Testis (tissue), 3 donors: ENCODE data around the gene DUOX1. TPM values are rescaled to one million over a fixed set of nuclear protein-coding genes. Genes with fewer than 3 reads are reported as not detected.
A peak's percentile ranks its signal among the peaks of the same experiment; 100 is the strongest.

Experiments used
- DNase-seq: peaks from one replicate; pipeline ENCODE4 v3.0.0-alpha.2; 2019
- H3K27ac ChIP-seq, 2 donors: fragments of 200-600 bp; sonication (generic); one replicate each; pipeline ENCODE4 v1.5.1; 2019
- H3K27me3 ChIP-seq: fragments of 200-600 bp; sonication (generic); one replicate; pipeline ENCODE4 v1.5.1; 2019
- H3K36me3 ChIP-seq: fragments of 200-600 bp; sonication (generic); one replicate; pipeline ENCODE4 v1.5.1; 2017; ENCODE audit warnings: low read depth; ENCODE audit errors: missing control alignments
- H3K4me1 ChIP-seq: fragments of 200-600 bp; sonication (generic); one replicate; pipeline ENCODE4 v1.5.1; 2019
- H3K4me3 ChIP-seq, 2 donors: fragments of 200-600 bp; sonication (generic); one replicate each; pipeline ENCODE4 v1.5.1; 2017 to 2019
- H3K9me3 ChIP-seq: fragments of 200-600 bp; sonication (generic); one replicate; pipeline ENCODE4 v1.5.1; 2017
- CTCF ChIP-seq, 3 experiments: fragments of 450-650 bp in 2 of 3; fragments of 200-600 bp in 1 of 3; sonication (generic) in 1 of 3; IDR thresholded peaks; one replicate each; pipeline ENCODE4 v1.5.1; 2016 to 2019; ENCODE audit warnings: antibody characterized with exemption in 3 of 3, mild to moderate bottlenecking in 2 of 3, moderate library complexity in 1 of 3
- POLR2A ChIP-seq: fragments of 450-650 bp; IDR thresholded peaks from one replicate; pipeline ENCODE4 v1.6.1; 2017; ENCODE audit warnings: antibody characterized with exemption, mild to moderate bottlenecking, moderate library complexity
- WGBS, 2 donors: methylation state at CpG; one replicate each; pipeline ENCODE4 v1.1.5; 2018; 5-methylcytosine and 5-hydroxymethylcytosine counted together
- intact Hi-C: fragments of 100-400 bp; cut with DNase I; formaldehyde crosslinking; loops from one replicate; pipeline ENCODE4 v1.15.1; 2023; ENCODE audit warnings: low total_unique reads
- polyA plus RNA-seq: library from polyadenylated mRNA; stranded (reverse); fragments of 350-450 nt; fragmentation: Illumina TruSeq; extraction: RNeasy Lipid Tissue Mini Kit (QIAGEN cat#74804); gene quantifications from one replicate; pipeline ENCODE4 v1.2.3, GENCODE V29; 2014; ENCODE audit warnings: low read depth, low replicate concordance; ENCODE audit not compliant: insufficient read depth
- total RNA-seq, 2 donors: library from RNA; depleted of rRNA; stranded (reverse); fragments of >200 nt; gene quantifications; one replicate each; pipeline ENCODE4 v1.2.3, GENCODE V29; 2016

The DUOX1 gene
- total and polyA plus RNA-seq, 3 donors from 2014 or later: 2.8 to 5.7 (median 5.3) TPM

- TF ChIP-seq POLR2A (no peak), CTCF (IDR thresholded peaks at IDR 0.05) (no peak)
- WGBS, 2 donors: 4 to 5% methylated on average over 24 to 47 of the region's 47 CpGs
- intact Hi-C loops: no loop called here
- H3K27ac ChIP-seq: no peak overlapping the region
- no peaks in the 10 kb centered on the region for H3K27me3 ChIP-seq
- no peaks in the 10 kb centered on the region for H3K9me3 ChIP-seq
- H3K4me1 ChIP-seq: no peaks in the 10 kb centered on the region
- DNase-seq: no peak
- no peaks in the 10 kb centered on the region for H3K36me3 ChIP-seq
- H3K4me3 ChIP-seq: peak overlapping the region; percentile 16 to 49
These were observed 689 bp upstream of the DUOX1 start for GRCh38 chr15:45128971-45129639.

- peaks cover 5% of the 10 kb centered on the region for H3K4me1 ChIP-seq
- H3K36me3 ChIP-seq: no peaks in the 10 kb centered on the region
- no peak overlapping the region for H3K27ac ChIP-seq
- H3K27me3 ChIP-seq: no peaks in the 10 kb centered on the region
- intact Hi-C loops: no loop called here
- TF ChIP-seq CTCF (IDR thresholded peaks at IDR 0.05) (no peak), POLR2A (no peak)
- WGBS, 2 donors: 73 to 81% methylated on average over 3 to 7 of the region's 7 CpGs
- peak overlapping the region in 1 of 2 donors; percentile 49 for H3K4me3 ChIP-seq
- no peaks in the 10 kb centered on the region for H3K9me3 ChIP-seq
- no peak for DNase-seq
These were observed 652 bp downstream of the DUOX1 start for GRCh38 chr15:45130291-45131000.

- no peak for DNase-seq
- TF ChIP-seq CTCF (IDR thresholded peaks at IDR 0.05): no peak
- no peak for TF ChIP-seq POLR2A
- Histone ChIP-seq H3K4me1 (peaks cover 5% of the 10 kb centered on the region), H3K9me3 (no peaks in the 10 kb centered on the region), H3K27ac (no peak overlapping the region), H3K4me3 (no peak overlapping the region), H3K27me3 (no peaks in the 10 kb centered on the region), H3K36me3 (no peaks in the 10 kb centered on the region)
- intact Hi-C loops: no loop called here
- WGBS, 2 donors: 94 to 96% methylated on average over 3 of the region's 3 CpGs
These were observed 1.7 kb downstream of the DUOX1 start for GRCh38 chr15:45131510-45131909.

- intact Hi-C loops: no loop called here
- Histone ChIP-seq H3K4me1 (peaks cover 5% of the 10 kb centered on the region), H3K9me3 (no peaks in the 10 kb centered on the region), H3K4me3 (no peak overlapping the region), H3K27me3 (no peaks in the 10 kb centered on the region), H3K36me3 (no peaks in the 10 kb centered on the region), H3K27ac (no peak overlapping the region)
- 67 to 75% methylated on average over 3 of the region's 3 CpGs for WGBS, 2 donors
- no peak for DNase-seq
- no peak for TF ChIP-seq CTCF (IDR thresholded peaks at IDR 0.05)
- no peak for TF ChIP-seq POLR2A
These were observed 3.2 kb downstream of the DUOX1 start for GRCh38 chr15:45132844-45133560.
